Liver (tissue), 9 donors: ENCODE data around the gene MVB12B. TPM values are rescaled to one million over a fixed set of nuclear protein-coding genes. Genes with fewer than 3 reads are reported as not detected.

Experiments used
- DNase-seq: peaks from one replicate; pipeline ENCODE4 v3.0.0-alpha.2; 2017; ENCODE audit warnings: low spot score
- H3K27ac ChIP-seq, 2 donors: one replicate each; pipeline ENCODE4 v1.7.0; 2013; ENCODE audit warnings: inconsistent platforms in 2 of 2, low read length in 2 of 2, control low read depth in 1 of 2, low read depth in 1 of 2, mild to moderate bottlenecking in 1 of 2
- H3K27me3 ChIP-seq, 4 donors: one replicate each; pipeline versions ENCODE4 v1.6.1 to v1.7.0; 2013; ENCODE audit warnings: low read length in 3 of 4, inconsistent platforms in 1 of 4, mild to moderate bottlenecking in 1 of 4, moderate library complexity in 1 of 4; ENCODE audit not compliant: control insufficient read depth in 4 of 4, insufficient read depth in 4 of 4
- H3K36me3 ChIP-seq, 4 donors: one replicate each; pipeline versions ENCODE4 v1.6.1 to v1.7.0; 2013; ENCODE audit warnings: low read length in 3 of 4, mild to moderate bottlenecking in 3 of 4, low read depth in 1 of 4, moderate library complexity in 1 of 4; ENCODE audit not compliant: control insufficient read depth in 4 of 4, insufficient read depth in 3 of 4
- H3K4me1 ChIP-seq, 4 donors: one replicate each; pipeline versions ENCODE4 v1.6.1 to v1.7.0; 2013; ENCODE audit warnings: low read length in 3 of 4, mild to moderate bottlenecking in 3 of 4, moderate library complexity in 1 of 4; ENCODE audit not compliant: control insufficient read depth in 4 of 4, insufficient read depth in 4 of 4
- H3K4me3 ChIP-seq, 3 donors: one replicate each; pipeline versions ENCODE4 v1.6.1 to v1.7.0; 2013; ENCODE audit warnings: low read length in 3 of 3, control low read depth in 1 of 3, low read depth in 1 of 3, mild to moderate bottlenecking in 1 of 3
- H3K9ac ChIP-seq, 2 donors: one replicate each; pipeline ENCODE4 v1.7.0; 2013; ENCODE audit warnings: low read length in 2 of 2, mild to moderate bottlenecking in 2 of 2, moderate library complexity in 2 of 2, control low read depth in 1 of 2, low read depth in 1 of 2
- H3K9me3 ChIP-seq, 4 donors: one replicate each; pipeline versions ENCODE4 v1.6.1 to v1.7.0; 2013; ENCODE audit warnings: low read length in 3 of 4; ENCODE audit not compliant: control insufficient read depth in 4 of 4
- EGR1 ChIP-seq, 2 donors: IDR thresholded peaks; 2 replicates each; pipeline ENCODE4 v1.6.1; 2016 to 2018; ENCODE audit warnings: antibody characterized with exemption in 2 of 2, low read depth in 2 of 2
- FOXA1 ChIP-seq: IDR thresholded peaks from 2 replicates; pipeline ENCODE4 v1.6.1; 2016; ENCODE audit warnings: antibody characterized with exemption
- FOXA2 ChIP-seq: IDR thresholded peaks from 2 replicates; pipeline ENCODE4 v1.6.1; 2016; ENCODE audit warnings: antibody characterized with exemption
- GABPA ChIP-seq, 2 donors: IDR thresholded peaks in 1 of 2; conservative IDR thresholded peaks in 1 of 2; 2 replicates each; pipeline ENCODE4 v1.6.1; 2016; ENCODE audit warnings: antibody characterized with exemption in 2 of 2, mild to moderate bottlenecking in 1 of 2, moderate library complexity in 1 of 2
- HNF4A ChIP-seq, 2 donors: conservative IDR thresholded peaks; 2 replicates each; pipeline ENCODE4 v1.6.1; 2016; ENCODE audit warnings: antibody characterized with exemption in 2 of 2, mild to moderate bottlenecking in 2 of 2
- HNF4G ChIP-seq: IDR thresholded peaks from 2 replicates; pipeline ENCODE4 v1.6.1; 2016; ENCODE audit warnings: antibody characterized with exemption
- JUND ChIP-seq, 2 donors: IDR thresholded peaks; 2 replicates each; pipeline ENCODE4 v1.6.1; 2016; ENCODE audit warnings: antibody characterized with exemption in 2 of 2
- NR2F2 ChIP-seq: IDR thresholded peaks from 2 replicates; pipeline ENCODE4 v1.6.1; 2016; ENCODE audit warnings: antibody characterized with exemption
- RAD21 ChIP-seq, 2 donors: IDR thresholded peaks; 2 replicates each; pipeline ENCODE4 v1.6.1; 2016; ENCODE audit warnings: antibody characterized with exemption in 2 of 2, mild to moderate bottlenecking in 2 of 2
- RXRA ChIP-seq, 2 donors: IDR thresholded peaks; 2 replicates each; pipeline ENCODE4 v1.6.1; 2017 to 2018; ENCODE audit warnings: antibody characterized with exemption in 2 of 2, mild to moderate bottlenecking in 1 of 2
- SP1 ChIP-seq: IDR thresholded peaks from 2 replicates; pipeline ENCODE4 v1.6.1; 2018; ENCODE audit warnings: antibody characterized with exemption, mild to moderate bottlenecking
- TAF1 ChIP-seq: conservative IDR thresholded peaks from 2 replicates; pipeline ENCODE4 v1.6.1; 2016; ENCODE audit warnings: antibody characterized with exemption, mild to moderate bottlenecking
- YY1 ChIP-seq: IDR thresholded peaks from 2 replicates; pipeline ENCODE4 v1.6.1; 2016; ENCODE audit warnings: antibody characterized with exemption, mild to moderate bottlenecking
- WGBS: extraction: QIAGEN DNeasy Blood & Tissue Kit; methylation state at CpG from one replicate; pipeline ENCODE4 v1.1.7; 2013; 5-methylcytosine and 5-hydroxymethylcytosine counted together
- polyA plus RNA-seq, 2 donors: library from polyadenylated mRNA; stranded (reverse) in 1 of 2; unstranded in 1 of 2; fragments of 200-250 nt in 1 of 2; fragments of >200 nt in 1 of 2; fragmentation: Nextera tagmentation in 1 of 2; extraction: Ambion mirVana in 1 of 2; gene quantifications; one replicate each; pipeline versions ENCODE4 v1.2.1 to v1.2.3, GENCODE V29; 2013 to 2015
- total RNA-seq, 2 donors: library from RNA; depleted of rRNA; stranded (reverse); fragments of >200 nt; gene quantifications; one replicate each; pipeline ENCODE4 v1.2.3, GENCODE V29; 2014
- TF ChIP-seq, protein P1 (sequence below): IDR thresholded peaks from 2 replicates; pipeline ENCODE4 v1.6.1; 2016; ENCODE audit warnings: antibody characterized with exemption
- TF ChIP-seq, protein P2 (sequence below): IDR thresholded peaks from 2 replicates; pipeline ENCODE4 v1.6.1; 2016; ENCODE audit warnings: antibody characterized with exemption
- TF ChIP-seq, protein P3 (sequence below): IDR thresholded peaks from 2 replicates; pipeline ENCODE4 v1.6.1; 2016; ENCODE audit warnings: antibody characterized with exemption, mild to moderate bottlenecking
- TF ChIP-seq, protein P4 (sequence below): IDR thresholded peaks from 2 replicates; pipeline ENCODE4 v1.6.1; 2016; ENCODE audit warnings: antibody characterized with exemption
- TF ChIP-seq, protein P5 (sequence below): fragments of 150-350 bp; IDR thresholded peaks from 2 replicates; pipeline ENCODE4 v1.5.1; 2017; ENCODE audit warnings: improper control_type of control experiment, low read depth, low read length; ENCODE audit not compliant: missing input control
- donor health status: healthy.
- donor health status: healthy.
- donor health status: healthy.
- donor health status: healthy.
- donor health status: healthy.

The MVB12B gene
- total and polyA plus RNA-seq, 4 donors: 5.3 to 12.4 (median 8.4) TPM

DNA sequence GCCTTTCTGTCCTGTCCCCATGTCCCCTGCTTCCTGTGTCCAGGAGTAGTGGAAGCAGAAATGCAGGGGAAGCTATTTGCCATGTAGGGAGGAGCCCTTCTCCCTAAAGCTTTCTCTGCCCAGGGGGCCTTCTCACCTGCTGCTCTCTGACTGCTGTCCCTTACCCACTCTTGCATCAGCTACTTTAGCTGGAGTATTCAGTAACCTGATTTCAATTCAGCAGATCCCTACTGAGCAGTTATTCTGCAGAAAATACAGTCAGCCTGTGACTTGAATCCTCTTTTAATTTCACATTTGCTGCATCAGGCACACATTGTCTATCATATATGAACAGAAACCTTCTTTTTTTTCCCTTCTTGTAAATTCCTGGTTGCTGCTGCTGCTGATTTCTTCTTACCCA is 90.4 kb downstream of the MVB12B start (continued):
- TF ChIP-seq, protein P1, sequence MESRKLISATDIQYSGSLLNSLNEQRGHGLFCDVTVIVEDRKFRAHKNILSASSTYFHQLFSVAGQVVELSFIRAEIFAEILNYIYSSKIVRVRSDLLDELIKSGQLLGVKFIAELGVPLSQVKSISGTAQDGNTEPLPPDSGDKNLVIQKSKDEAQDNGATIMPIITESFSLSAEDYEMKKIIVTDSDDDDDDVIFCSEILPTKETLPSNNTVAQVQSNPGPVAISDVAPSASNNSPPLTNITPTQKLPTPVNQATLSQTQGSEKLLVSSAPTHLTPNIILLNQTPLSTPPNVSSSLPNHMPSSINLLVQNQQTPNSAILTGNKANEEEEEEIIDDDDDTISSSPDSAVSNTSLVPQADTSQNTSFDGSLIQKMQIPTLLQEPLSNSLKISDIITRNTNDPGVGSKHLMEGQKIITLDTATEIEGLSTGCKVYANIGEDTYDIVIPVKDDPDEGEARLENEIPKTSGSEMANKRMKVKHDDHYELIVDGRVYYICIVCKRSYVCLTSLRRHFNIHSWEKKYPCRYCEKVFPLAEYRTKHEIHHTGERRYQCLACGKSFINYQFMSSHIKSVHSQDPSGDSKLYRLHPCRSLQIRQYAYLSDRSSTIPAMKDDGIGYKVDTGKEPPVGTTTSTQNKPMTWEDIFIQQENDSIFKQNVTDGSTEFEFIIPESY: no peak
- TF ChIP-seq, protein P2, sequence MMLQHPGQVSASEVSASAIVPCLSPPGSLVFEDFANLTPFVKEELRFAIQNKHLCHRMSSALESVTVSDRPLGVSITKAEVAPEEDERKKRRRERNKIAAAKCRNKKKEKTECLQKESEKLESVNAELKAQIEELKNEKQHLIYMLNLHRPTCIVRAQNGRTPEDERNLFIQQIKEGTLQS: no peak
- TF ChIP-seq RXRA (IDR thresholded peaks at IDR 0.05): no peak
- TF ChIP-seq HNF4A (conservative IDR thresholded peaks at IDR 0.05): no peak
- TF ChIP-seq NR2F2: no peak

DNA sequence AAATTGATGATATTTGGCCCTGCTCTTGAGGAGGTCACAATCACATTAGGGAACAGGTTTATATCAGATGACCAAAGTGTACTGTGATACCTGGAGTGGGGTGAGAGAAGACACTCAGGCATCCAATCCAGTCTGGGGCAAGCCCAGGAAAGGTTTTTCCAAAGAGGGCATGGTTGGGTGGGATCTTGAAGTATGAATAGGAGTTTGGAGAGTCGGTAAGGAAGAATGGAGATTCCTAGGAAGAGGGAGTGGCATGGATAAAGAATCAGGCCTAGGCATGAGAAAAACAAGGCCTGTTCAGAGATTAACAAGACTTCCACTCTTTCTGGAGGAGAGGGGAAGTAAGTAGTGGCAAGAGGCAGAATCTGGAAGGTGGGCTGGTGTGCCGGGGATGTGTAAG is 91.1 kb downstream of the MVB12B start:
- H3K4me1 ChIP-seq: no peaks in the 10 kb centered on the region
- H3K9ac ChIP-seq: no peak overlapping the region
- H3K9me3 ChIP-seq: no peaks in the 10 kb centered on the region
- H3K4me3 ChIP-seq: no peak overlapping the region
- no peaks in the 10 kb centered on the region for H3K27me3 ChIP-seq
- H3K36me3 ChIP-seq: peaks cover 5 to 13% (median 8%) of the 10 kb centered on the region in 4 donors
- no peak for DNase-seq
- WGBS: 97% methylated on average over 2 of the region's 2 CpGs
- no peak for TF ChIP-seq NR2F2
- no peak for TF ChIP-seq FOXA2
- TF ChIP-seq, protein P3, sequence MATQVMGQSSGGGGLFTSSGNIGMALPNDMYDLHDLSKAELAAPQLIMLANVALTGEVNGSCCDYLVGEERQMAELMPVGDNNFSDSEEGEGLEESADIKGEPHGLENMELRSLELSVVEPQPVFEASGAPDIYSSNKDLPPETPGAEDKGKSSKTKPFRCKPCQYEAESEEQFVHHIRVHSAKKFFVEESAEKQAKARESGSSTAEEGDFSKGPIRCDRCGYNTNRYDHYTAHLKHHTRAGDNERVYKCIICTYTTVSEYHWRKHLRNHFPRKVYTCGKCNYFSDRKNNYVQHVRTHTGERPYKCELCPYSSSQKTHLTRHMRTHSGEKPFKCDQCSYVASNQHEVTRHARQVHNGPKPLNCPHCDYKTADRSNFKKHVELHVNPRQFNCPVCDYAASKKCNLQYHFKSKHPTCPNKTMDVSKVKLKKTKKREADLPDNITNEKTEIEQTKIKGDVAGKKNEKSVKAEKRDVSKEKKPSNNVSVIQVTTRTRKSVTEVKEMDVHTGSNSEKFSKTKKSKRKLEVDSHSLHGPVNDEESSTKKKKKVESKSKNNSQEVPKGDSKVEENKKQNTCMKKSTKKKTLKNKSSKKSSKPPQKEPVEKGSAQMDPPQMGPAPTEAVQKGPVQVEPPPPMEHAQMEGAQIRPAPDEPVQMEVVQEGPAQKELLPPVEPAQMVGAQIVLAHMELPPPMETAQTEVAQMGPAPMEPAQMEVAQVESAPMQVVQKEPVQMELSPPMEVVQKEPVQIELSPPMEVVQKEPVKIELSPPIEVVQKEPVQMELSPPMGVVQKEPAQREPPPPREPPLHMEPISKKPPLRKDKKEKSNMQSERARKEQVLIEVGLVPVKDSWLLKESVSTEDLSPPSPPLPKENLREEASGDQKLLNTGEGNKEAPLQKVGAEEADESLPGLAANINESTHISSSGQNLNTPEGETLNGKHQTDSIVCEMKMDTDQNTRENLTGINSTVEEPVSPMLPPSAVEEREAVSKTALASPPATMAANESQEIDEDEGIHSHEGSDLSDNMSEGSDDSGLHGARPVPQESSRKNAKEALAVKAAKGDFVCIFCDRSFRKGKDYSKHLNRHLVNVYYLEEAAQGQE: no peak
- TF ChIP-seq, protein P4, sequence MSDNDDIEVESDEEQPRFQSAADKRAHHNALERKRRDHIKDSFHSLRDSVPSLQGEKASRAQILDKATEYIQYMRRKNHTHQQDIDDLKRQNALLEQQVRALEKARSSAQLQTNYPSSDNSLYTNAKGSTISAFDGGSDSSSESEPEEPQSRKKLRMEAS: no peak
- TF ChIP-seq RXRA (IDR thresholded peaks at IDR 0.05): no peak
- TF ChIP-seq HNF4A (conservative IDR thresholded peaks at IDR 0.05): no peak
- no peak for TF ChIP-seq EGR1 (IDR thresholded peaks at IDR 0.05; ENCODE audit: low read depth in 2 of 2)
- TF ChIP-seq HNF4G: no peak
- TF ChIP-seq JUND (IDR thresholded peaks at IDR 0.05): no peak
- TF ChIP-seq, protein P2: no peak
- TF ChIP-seq RAD21 (IDR thresholded peaks at IDR 0.05): no peak
- TF ChIP-seq, protein P1: no peak
- no peak for TF ChIP-seq FOXA1
- TF ChIP-seq TAF1: no peak
- no peak for TF ChIP-seq SP1
- TF ChIP-seq, protein P5, sequence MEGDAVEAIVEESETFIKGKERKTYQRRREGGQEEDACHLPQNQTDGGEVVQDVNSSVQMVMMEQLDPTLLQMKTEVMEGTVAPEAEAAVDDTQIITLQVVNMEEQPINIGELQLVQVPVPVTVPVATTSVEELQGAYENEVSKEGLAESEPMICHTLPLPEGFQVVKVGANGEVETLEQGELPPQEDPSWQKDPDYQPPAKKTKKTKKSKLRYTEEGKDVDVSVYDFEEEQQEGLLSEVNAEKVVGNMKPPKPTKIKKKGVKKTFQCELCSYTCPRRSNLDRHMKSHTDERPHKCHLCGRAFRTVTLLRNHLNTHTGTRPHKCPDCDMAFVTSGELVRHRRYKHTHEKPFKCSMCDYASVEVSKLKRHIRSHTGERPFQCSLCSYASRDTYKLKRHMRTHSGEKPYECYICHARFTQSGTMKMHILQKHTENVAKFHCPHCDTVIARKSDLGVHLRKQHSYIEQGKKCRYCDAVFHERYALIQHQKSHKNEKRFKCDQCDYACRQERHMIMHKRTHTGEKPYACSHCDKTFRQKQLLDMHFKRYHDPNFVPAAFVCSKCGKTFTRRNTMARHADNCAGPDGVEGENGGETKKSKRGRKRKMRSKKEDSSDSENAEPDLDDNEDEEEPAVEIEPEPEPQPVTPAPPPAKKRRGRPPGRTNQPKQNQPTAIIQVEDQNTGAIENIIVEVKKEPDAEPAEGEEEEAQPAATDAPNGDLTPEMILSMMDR: no peak
- no peak for TF ChIP-seq YY1
- TF ChIP-seq GABPA (IDR thresholded peaks at IDR 0.05 in 1 of 2, conservative IDR thresholded peaks at IDR 0.05 in 1 of 2): no peak
- no peak overlapping the region for H3K27ac ChIP-seq
